Adrenal gland (tissue), 5 donors: ENCODE data around the gene SORBS1.

Experiments
- POLR2A ChIP-seq, 2 donors: fragments of 450-650 bp; IDR thresholded peaks; one replicate each; pipeline ENCODE4 v1.6.1; 2017; ENCODE audit warnings: antibody characterized with exemption in 2 of 2, mild to moderate bottlenecking in 2 of 2, moderate library complexity in 1 of 2
- TF ChIP-seq, protein P1 (sequence below), 6 experiments: fragments of 450-650 bp in 4 of 6; fragments of 200-600 bp in 2 of 6; sonication (generic) in 1 of 6; IDR thresholded peaks; 1 replicate in 5 of 6; 2 replicates in 1 of 6; pipeline versions ENCODE4 v1.5.1 to v1.8.0; 2016 to 2021; ENCODE audit warnings: antibody characterized with exemption in 6 of 6, mild to moderate bottlenecking in 2 of 6, moderate library complexity in 1 of 6
- donor health status: DM: no; HTN: no; CAD: no.

DNA sequence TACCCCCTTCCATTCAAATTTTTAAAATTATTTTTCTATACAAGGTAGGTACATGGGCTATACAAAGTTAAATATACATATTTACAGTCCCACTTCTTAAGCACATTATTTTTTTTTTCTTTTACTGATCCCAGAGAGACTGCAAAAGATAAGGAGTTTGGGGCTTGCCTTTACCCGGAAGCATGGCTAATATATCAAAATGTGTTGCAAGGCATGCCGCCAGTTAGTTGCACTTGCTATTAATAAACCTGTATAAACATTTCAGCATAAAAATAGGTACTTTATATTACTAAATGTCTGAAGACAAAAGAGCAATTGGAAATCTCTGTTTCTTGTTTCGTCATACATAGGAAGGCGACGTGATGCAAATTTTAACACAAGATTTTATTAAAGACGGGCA is 248.9 kb downstream of the SORBS1 start:
- TF ChIP-seq, protein P1, sequence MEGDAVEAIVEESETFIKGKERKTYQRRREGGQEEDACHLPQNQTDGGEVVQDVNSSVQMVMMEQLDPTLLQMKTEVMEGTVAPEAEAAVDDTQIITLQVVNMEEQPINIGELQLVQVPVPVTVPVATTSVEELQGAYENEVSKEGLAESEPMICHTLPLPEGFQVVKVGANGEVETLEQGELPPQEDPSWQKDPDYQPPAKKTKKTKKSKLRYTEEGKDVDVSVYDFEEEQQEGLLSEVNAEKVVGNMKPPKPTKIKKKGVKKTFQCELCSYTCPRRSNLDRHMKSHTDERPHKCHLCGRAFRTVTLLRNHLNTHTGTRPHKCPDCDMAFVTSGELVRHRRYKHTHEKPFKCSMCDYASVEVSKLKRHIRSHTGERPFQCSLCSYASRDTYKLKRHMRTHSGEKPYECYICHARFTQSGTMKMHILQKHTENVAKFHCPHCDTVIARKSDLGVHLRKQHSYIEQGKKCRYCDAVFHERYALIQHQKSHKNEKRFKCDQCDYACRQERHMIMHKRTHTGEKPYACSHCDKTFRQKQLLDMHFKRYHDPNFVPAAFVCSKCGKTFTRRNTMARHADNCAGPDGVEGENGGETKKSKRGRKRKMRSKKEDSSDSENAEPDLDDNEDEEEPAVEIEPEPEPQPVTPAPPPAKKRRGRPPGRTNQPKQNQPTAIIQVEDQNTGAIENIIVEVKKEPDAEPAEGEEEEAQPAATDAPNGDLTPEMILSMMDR (IDR thresholded peaks at IDR 0.05) = no peak
- no peak for TF ChIP-seq POLR2A (IDR thresholded peaks at IDR 0.05)
